H1 (cell line): ENCODE measurements around the gene ASB3. TPM values are rescaled to one million over a fixed set of nuclear protein-coding genes. Genes with fewer than 3 reads are reported as not detected.
A peak's percentile ranks its signal among the peaks of the same experiment; 100 is the strongest.

ENCODE experiments used
- BACH1 ChIP-seq: IDR thresholded peaks from 2 replicates; pipeline ENCODE4 v1.6.1; 2012; ENCODE audit warnings: low read length, improper control_type of control experiment
- BCL11A ChIP-seq, 2 experiments: IDR thresholded peaks; one replicate each; pipeline ENCODE4 v1.6.1; 2011; ENCODE audit warnings: low read depth in 2 of 2, low read length in 2 of 2, mild to moderate bottlenecking in 2 of 2
- CBX8 ChIP-seq: fragments of 300-800, 300-1000 bp; sonication (generic); IDR thresholded peaks from 2 replicates; pipeline ENCODE4 v1.7.1; 2016; ENCODE audit warnings: low read depth, low read length, borderline replicate concordance
- EP300 ChIP-seq, 2 experiments: IDR thresholded peaks; 1 replicate in 1 of 2; 2 replicates in 1 of 2; pipeline ENCODE4 v1.6.1; 2011 to 2012; ENCODE audit warnings: low read depth in 2 of 2, low read length in 2 of 2, mild to moderate bottlenecking in 2 of 2, borderline replicate concordance in 1 of 2, inconsistent platforms in 1 of 2, moderate library complexity in 1 of 2
- HDAC6 ChIP-seq: IDR thresholded peaks from one replicate; pipeline ENCODE4 v1.7.1; 2012; ENCODE audit warnings: low read depth, mild to moderate bottlenecking, inconsistent platforms, low read length, moderate library complexity
- MAFK ChIP-seq: IDR thresholded peaks from 2 replicates; pipeline ENCODE4 v1.6.1; 2012; ENCODE audit warnings: low read depth, mild to moderate bottlenecking, improper control_type of control experiment, low read length
- RAD21 ChIP-seq, 2 experiments: IDR thresholded peaks in 1 of 2; conservative IDR thresholded peaks in 1 of 2; 2 replicates each; pipeline ENCODE4 v1.6.1; 2011; ENCODE audit warnings: low read depth in 2 of 2, low read length in 2 of 2, improper control_type of control experiment in 1 of 2, inconsistent platforms in 1 of 2, mild to moderate bottlenecking in 1 of 2, moderate library complexity in 1 of 2
- SP1 ChIP-seq: IDR thresholded peaks from 2 replicates; pipeline ENCODE4 v1.6.1; 2011; ENCODE audit warnings: low read depth, low read length
- SP2 ChIP-seq: IDR thresholded peaks from 2 replicates; pipeline ENCODE4 v1.6.1; 2012; ENCODE audit warnings: mild to moderate bottlenecking, low read length, inconsistent platforms
- polyA plus RNA-seq, 7 experiments: library from polyadenylated mRNA; depleted of rRNA in 3 of 7; stranded (reverse) in 5 of 7; unstranded in 2 of 7; fragments of >200 nt in 5 of 7; fragments of 200-250 nt in 2 of 7; gene quantifications; 1 replicate in 5 of 7; 2 replicates in 1 of 7; 4 replicates in 1 of 7; pipeline versions ENCODE4 v1.2.1 to v1.2.3, GENCODE V29; 2011 to 2013; ENCODE audit warnings: missing spikeins in 2 of 7, mixed read lengths in 2 of 7
- total RNA-seq: library from RNA; stranded (reverse); fragmentation: NEBNext Ultra II Directional; extraction: Animal tissue kit (Norgen Biotek cat#: 25700); gene quantifications from 2 replicates; pipeline ENCODE4 v1.2.1, GENCODE V29; 2021

The ASB3 gene
- total and polyA plus RNA-seq, 2 of the 8 experiments (the other 6 are each of a cell fraction or from before 2014, with no cell fraction given), result 22.6 to 25.4 TPM

DNA sequence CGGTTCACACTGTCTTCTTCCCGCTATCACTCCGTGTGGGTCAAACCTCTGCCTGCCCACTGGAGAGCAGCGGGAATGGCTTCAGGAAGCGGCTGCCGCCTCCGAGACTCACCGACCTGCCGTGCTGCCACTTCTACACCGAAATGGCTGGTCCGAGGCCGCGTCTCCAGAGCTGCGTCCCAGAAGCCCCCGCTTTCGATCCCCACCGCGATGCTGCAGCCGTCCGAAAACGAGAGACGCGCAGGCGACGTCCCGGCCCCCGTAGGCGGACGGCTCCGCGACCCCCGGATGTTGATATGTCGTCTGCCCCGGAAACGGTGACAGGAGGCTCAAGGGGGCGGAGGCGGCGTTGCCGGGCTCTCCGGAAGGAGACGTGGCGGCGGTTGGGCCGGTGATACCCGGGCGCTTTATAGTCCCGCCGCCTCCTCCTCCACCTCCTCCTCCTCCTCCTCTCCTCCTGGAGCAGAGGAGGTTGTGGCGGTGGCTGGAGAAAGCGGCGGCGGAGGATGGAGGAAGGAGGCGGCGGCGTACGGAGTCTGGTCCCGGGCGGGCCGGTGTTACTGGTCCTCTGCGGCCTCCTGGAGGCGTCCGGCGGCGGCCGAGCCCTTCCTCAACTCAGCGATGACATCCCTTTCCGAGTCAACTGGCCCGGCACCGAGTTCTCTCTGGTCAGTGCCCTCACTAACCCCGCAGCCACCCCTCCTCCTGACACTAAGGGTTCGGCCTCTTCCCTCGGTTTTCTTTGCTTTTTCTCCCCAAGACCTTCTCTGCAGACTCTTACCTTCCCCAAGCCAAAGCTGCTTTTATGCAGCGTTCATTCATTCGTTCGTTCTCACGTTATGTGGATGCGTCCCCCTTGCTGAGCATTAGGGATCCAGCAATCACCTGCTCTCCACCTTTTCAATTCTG, at the start of gene ASB3, which contains the start of gene ERLEC1 (continued):
- TF ChIP-seq MAFK (no peak), BCL11A (IDR thresholded peaks at IDR 0.05; ENCODE audit: low read depth in 2 of 2, low read length in 2 of 2) (no peak), EP300 (IDR thresholded peaks at IDR 0.05; ENCODE audit: borderline replicate concordance in 1 of 2, low read depth in 2 of 2, low read length in 2 of 2) (0 out of 3 replicates have a peak, but pooled peaks of 1 of the 2 experiments have one; percentile 4), BACH1 (no peak), RAD21 (IDR thresholded peaks at IDR 0.05 in 1 of 2, conservative IDR thresholded peaks at IDR 0.05 in 1 of 2; ENCODE audit: low read depth in 2 of 2, low read length in 2 of 2) (no peak), SP1 (0 out of 2 replicates have a peak, but pooled peaks have one; percentile 7), HDAC6 (no peak), CBX8 (no peak), SP2 (no peak)
